ENCODE measurements around the gene M1AP. TPM values are rescaled to one million over a fixed set of nuclear protein-coding genes. Genes with fewer than 3 reads are reported as not detected.

Gene M1AP
- total and polyA plus RNA-seq, 4 experiments from 2014 or later, result 0.47 TPM; not detected in 3

DNA sequence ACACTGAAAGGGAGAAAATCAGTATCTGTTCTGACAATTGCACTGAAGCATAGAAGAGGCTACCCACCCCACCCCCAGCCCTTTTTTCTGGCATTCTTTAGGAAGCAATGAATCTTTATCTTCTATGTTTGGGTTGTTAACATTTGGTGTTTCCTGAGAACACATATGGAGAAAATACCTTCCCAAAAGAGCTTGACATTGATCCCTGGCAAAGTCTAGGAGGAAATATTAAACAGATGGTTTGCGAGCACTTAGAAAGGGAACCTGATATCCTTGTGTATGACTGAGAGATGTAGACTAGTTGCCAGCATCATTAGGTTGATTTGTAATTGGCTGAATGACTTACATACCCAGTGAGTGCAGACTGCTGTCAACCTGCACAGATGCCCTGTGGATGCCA, 50.7 kb downstream of the M1AP start:
- Mint-ChIP-seq H3K9me3 (no peaks in the 10 kb centered on the region), H3K27ac (no peak overlapping the region), H3K4me3 (no peak overlapping the region), H3K4me1 (no peaks in the 10 kb centered on the region), H3K36me3 (no peaks in the 10 kb centered on the region), H3K27me3 (peaks cover 13 to 14% of the 10 kb centered on the region in 2 donors)
- Histone ChIP-seq H3K27ac (ENCODE audit: low read depth, low read length) (no peak overlapping the region), H3K36me3 (ENCODE audit: insufficient read depth, low read length) (no peaks in the 10 kb centered on the region), H3K4me1 (ENCODE audit: insufficient read depth, low read length) (no peaks in the 10 kb centered on the region), H3K4me3 (ENCODE audit: low read length in 2 of 2) (no peak overlapping the region), H3K27me3 (ENCODE audit: insufficient read depth, low read length) (no peaks in the 10 kb centered on the region), H3K9me3 (ENCODE audit: control insufficient read depth in 1 of 2, low read length in 2 of 2) (no peaks in the 10 kb centered on the region)
- intact Hi-C loops (cut with micrococcal nuclease), result no loop called here
- ChIA-PET CTCF (ENCODE audit: partially characterized antibody) (interaction anchor here (3.2 kb wide), 1 partner anchor 10 kb away, joined by 14 read pairs; no protein-coding TSS in a partner anchor), POLR2A (ENCODE audit: partially characterized antibody) (no interaction called here)
- no peak for DNase-seq

DNA sequence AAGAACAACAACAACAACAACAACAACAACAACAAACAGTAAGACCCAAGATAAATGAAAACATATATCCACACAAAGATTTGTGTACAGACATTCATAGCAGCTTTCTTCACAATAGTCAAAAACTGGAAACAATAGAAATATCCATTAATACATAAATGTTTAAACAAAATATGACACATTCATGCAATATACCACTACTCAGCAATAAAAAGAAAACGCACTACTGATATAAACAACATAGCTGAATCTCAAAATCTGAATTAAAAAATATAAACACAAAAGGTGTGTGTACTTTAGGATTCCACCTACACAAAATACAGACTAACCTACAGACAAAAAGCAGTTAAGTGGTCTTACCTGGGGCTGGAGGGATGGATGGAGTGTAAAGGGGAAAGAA, 51.5 kb downstream of the M1AP start:
- CTCF ChIA-PET (ENCODE audit: partially characterized antibody), result interaction anchor here (3.2 kb wide), 1 partner anchor 9 kb away, joined by 14 read pairs; no protein-coding TSS in a partner anchor
- intact Hi-C loops (cut with micrococcal nuclease), result no loop called here
- peaks cover 14 to 15% of the 10 kb centered on the region in 2 donors for H3K27me3 Mint-ChIP-seq

DNA sequence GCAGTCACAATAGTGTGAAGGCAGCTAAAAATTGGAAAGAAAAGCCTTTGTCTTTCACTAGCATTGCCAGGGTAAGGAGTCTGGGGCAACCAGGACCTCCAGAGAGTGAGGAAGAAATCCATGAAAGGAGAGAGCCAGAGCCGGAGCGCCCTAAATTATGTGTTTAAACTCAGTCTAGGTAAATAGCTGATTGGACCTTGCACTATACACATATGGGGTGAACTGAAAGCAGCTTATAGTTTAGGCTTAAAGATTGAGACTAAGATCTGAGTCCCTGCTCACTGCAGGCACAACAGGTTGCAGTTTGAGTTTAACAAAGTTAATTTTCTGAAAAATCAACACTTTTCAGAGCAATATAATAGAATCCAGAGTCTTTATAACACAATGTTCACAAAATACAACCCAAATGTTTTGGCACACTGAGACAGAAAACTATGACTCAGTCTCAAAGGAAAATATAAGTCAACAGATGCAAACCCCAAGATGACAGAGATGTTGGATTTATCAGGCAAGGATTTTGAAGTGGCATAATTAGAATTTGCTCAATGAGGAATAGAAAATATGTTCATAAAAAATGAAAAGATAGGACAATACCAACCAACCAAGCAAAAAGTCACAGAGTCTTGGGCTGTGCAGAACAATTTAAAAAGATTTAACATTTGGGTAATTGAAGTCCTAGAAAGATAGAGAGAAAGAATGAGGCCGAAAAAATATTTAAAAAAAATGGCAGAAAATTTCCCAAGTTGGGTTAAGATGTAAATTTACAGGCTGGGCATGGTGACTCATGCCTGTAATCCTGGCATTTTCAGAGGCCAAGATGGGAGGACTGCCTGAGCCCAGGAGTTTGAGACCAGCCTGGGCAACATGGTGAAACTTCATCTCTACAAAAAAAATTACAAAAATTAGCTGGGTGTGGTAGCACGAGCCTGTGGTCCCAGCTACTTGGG, 54.0 kb downstream of the M1AP start:
- H3K36me3 ChIP-seq (ENCODE audit: insufficient read depth, low read length), result no peaks in the 10 kb centered on the region
- H3K9me3 Mint-ChIP-seq, result no peaks in the 10 kb centered on the region
- H3K9me3 ChIP-seq (ENCODE audit: control insufficient read depth in 1 of 2, low read length in 2 of 2), result no peaks in the 10 kb centered on the region
- peaks cover 13% of the 10 kb centered on the region for H3K27me3 ChIP-seq (ENCODE audit: insufficient read depth, low read length)
- H3K27ac Mint-ChIP-seq, result no peak overlapping the region
- no peaks in the 10 kb centered on the region for H3K4me1 ChIP-seq (ENCODE audit: insufficient read depth, low read length)
- H3K27me3 Mint-ChIP-seq, result peaks cover 14 to 15% of the 10 kb centered on the region in 2 donors
- no peak for DNase-seq
- CTCF ChIA-PET (ENCODE audit: partially characterized antibody), result interaction anchor here (1.1 to 1.5 kb wide), 2 partner anchors 12 to 93 kb away, joined by 3 to 4 read pairs; no protein-coding TSS in a partner anchor
- intact Hi-C loops (cut with micrococcal nuclease), result no loop called here
- no peak overlapping the region for H3K4me3 Mint-ChIP-seq
- no peaks in the 10 kb centered on the region for H3K4me1 Mint-ChIP-seq
- no peak overlapping the region for H3K4me3 ChIP-seq (ENCODE audit: low read length in 2 of 2)
- POLR2A ChIA-PET (ENCODE audit: partially characterized antibody), result no interaction called here
- no peak overlapping the region for H3K27ac ChIP-seq (ENCODE audit: low read depth, low read length)
- no peaks in the 10 kb centered on the region for H3K36me3 Mint-ChIP-seq

More for the DNA sequence above, 51.5 kb downstream of the M1AP start:
- no peaks in the 10 kb centered on the region for H3K4me1 ChIP-seq (ENCODE audit: insufficient read depth, low read length)
- no peak overlapping the region for H3K27ac Mint-ChIP-seq
- no peaks in the 10 kb centered on the region for H3K4me1 Mint-ChIP-seq
- no peak overlapping the region for H3K4me3 ChIP-seq (ENCODE audit: low read length in 2 of 2)
- H3K27me3 ChIP-seq (ENCODE audit: insufficient read depth, low read length), result peaks cover 6% of the 10 kb centered on the region
- no peaks in the 10 kb centered on the region for H3K36me3 Mint-ChIP-seq
- POLR2A ChIA-PET (ENCODE audit: partially characterized antibody), result no interaction called here
- H3K9me3 ChIP-seq (ENCODE audit: control insufficient read depth in 1 of 2, low read length in 2 of 2), result no peaks in the 10 kb centered on the region
- no peak overlapping the region for H3K27ac ChIP-seq (ENCODE audit: low read depth, low read length)
- H3K4me3 Mint-ChIP-seq, result no peak overlapping the region
- H3K9me3 Mint-ChIP-seq, result no peaks in the 10 kb centered on the region
- DNase-seq, result no peak
- H3K36me3 ChIP-seq (ENCODE audit: insufficient read depth, low read length), result no peaks in the 10 kb centered on the region

DNA sequence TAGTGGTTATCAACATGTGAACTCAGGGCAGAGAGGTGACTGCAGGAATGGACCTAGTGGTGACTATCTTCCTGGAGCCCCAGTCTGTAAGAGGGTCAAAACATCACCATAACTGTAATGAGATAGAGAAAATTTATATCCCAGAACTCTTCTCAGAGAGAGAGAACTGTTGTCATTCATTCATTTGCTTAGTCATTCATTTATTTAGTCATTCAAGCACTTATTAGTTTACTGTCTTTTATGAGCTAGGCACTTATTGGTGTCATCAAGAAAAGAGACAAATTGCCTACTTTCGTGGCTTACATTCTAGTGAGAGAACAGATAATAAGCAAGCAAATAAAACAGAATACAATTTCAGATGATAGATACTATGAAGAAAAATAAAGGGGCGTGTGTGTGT, 59.5 kb downstream of the M1AP start:
- H3K4me1 Mint-ChIP-seq, result peaks cover 7 to 10% (median 9%) of the 10 kb centered on the region in 4 donors
- Histone ChIP-seq H3K27me3 (ENCODE audit: insufficient read depth, low read length) (peaks cover 13% of the 10 kb centered on the region), H3K36me3 (ENCODE audit: insufficient read depth, low read length) (no peaks in the 10 kb centered on the region), H3K9me3 (ENCODE audit: control insufficient read depth in 1 of 2, low read length in 2 of 2) (no peaks in the 10 kb centered on the region), H3K4me1 (ENCODE audit: insufficient read depth, low read length) (peaks cover 8% of the 10 kb centered on the region), H3K4me3 (ENCODE audit: low read length in 2 of 2) (no peak overlapping the region), H3K27ac (ENCODE audit: low read depth, low read length) (no peak overlapping the region)
- H3K36me3 Mint-ChIP-seq, result no peaks in the 10 kb centered on the region
- H3K4me3 Mint-ChIP-seq, result no peak overlapping the region
- ChIA-PET CTCF (ENCODE audit: partially characterized antibody) (interaction anchor here (0.6 to 8.8 kb wide), 25 partner anchors 8 to 407 kb away, joined by 3 to 141 read pairs (median 6); partner anchors contain the start of genes AUP1, CCDC142, HTRA2 and INO80B), POLR2A (ENCODE audit: partially characterized antibody) (interaction anchor here (1.2 to 5.1 kb wide), 3 partner anchors 107 to 134 kb away, joined by 4 to 39 read pairs (median 5); partner anchors contain the start of genes CCDC142, MOGS and TTC31)
- H3K27me3 Mint-ChIP-seq, result peaks cover 7 to 10% of the 10 kb centered on the region in 2 donors
- no peak overlapping the region for H3K27ac Mint-ChIP-seq
- no peaks in the 10 kb centered on the region for H3K9me3 Mint-ChIP-seq
- intact Hi-C loops (cut with micrococcal nuclease), result loop anchor here (10.0 kb wide), 1 partner anchor 194 kb away; no protein-coding TSS in a partner anchor
- DNase-seq, result no peak

DNA sequence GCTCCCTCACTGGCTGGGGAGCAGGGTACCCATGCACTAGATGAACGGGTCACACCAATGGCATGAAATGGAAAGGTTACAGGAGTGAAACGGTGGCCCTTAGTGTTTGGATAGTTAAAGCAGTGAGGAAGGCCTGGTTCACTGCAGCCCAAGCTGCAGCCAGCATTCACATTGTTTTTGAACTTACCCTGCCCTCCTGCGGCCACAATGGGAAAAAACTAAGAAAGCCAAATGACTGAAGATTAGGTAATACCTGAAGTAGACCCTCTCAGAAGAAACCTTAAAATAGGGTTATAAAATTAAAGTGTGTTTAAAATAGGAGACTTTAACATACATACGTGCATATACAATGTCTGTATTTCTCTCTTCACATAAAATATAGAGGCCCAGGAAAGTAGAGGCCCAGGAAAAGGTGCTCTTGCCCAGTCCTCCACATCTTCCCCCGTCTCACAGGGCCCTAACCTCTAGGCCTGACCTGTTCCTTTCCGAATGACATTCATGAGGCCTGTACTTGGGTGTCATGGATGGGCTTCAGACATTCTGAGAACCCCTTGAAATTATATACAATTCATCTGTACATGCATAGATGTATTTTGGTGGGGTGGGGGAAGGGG, 60.4 kb downstream of the M1AP start:
- H3K27ac Mint-ChIP-seq, result no peak overlapping the region
- ChIA-PET CTCF (ENCODE audit: partially characterized antibody) (interaction anchor here (0.7 to 8.8 kb wide), 26 partner anchors 9 to 763 kb away, joined by 3 to 141 read pairs (median 7); partner anchors contain the start of genes AUP1, CCDC142, HTRA2 and INO80B), POLR2A (ENCODE audit: partially characterized antibody) (interaction anchor here (0.8 to 5.1 kb wide), 7 partner anchors 18 to 133 kb away, joined by 4 to 39 read pairs (median 4); partner anchors contain the start of genes AUP1, CCDC142, HTRA2 and MOGS)
- Histone ChIP-seq H3K27ac (ENCODE audit: low read depth, low read length) (no peak overlapping the region), H3K4me1 (ENCODE audit: insufficient read depth, low read length) (peaks cover 8% of the 10 kb centered on the region), H3K9me3 (ENCODE audit: control insufficient read depth in 1 of 2, low read length in 2 of 2) (no peaks in the 10 kb centered on the region), H3K4me3 (ENCODE audit: low read length in 2 of 2) (no peak overlapping the region), H3K36me3 (ENCODE audit: insufficient read depth, low read length) (no peaks in the 10 kb centered on the region), H3K27me3 (ENCODE audit: insufficient read depth, low read length) (peaks cover 13% of the 10 kb centered on the region)
- H3K27me3 Mint-ChIP-seq, result peaks cover 1 to 8% of the 10 kb centered on the region in 2 donors
- H3K4me1 Mint-ChIP-seq, result peaks cover 7 to 10% (median 9%) of the 10 kb centered on the region in 4 donors
- DNase-seq, result peak; percentile 58 to 68 (median 67)
- no peaks in the 10 kb centered on the region for H3K36me3 Mint-ChIP-seq
- no peak overlapping the region for H3K4me3 Mint-ChIP-seq
- intact Hi-C loops (cut with micrococcal nuclease), result loop anchor here (1.0 to 10.0 kb wide), 5 partner anchors 104 to 337 kb away; partner anchors contain the start of gene TTC31
- H3K9me3 Mint-ChIP-seq, result no peaks in the 10 kb centered on the region

DNA sequence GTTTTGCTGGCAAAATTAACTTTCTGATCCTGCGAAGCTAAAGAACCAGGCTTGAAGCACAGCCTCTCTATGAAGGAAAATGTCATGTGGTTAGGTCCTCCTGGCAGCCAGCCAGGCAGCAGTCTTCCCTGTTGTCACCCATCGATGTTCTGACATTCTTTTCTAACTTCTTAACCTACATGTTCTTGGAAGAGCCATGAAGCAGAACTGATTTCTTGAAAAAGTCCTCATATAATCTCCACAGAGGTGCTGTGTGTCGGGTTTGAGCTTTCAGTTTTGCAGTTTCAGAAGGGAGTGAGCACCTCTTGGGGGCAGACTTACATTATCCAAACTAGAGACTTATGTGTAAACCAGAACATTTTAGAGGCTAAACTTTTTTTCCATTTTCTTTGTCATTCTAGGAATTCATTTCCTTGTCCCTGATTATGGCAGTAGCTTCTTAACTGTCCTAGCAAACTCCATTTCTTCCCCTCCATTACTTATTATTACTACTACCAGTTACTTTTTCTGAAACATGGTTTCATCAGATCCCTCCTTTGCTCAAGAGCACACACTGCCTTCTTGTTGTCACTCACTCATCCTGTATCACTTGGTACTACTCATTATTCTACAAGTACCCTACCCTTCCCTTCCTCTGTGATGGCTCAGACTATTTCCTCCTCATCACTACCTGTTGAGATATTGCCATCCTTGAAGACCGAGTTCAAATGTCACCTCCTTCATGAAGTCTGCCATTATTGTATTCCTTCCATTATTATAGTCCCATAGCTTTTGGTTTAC, 62.5 kb downstream of the M1AP start:
- no peaks in the 10 kb centered on the region for H3K27me3 ChIP-seq (ENCODE audit: insufficient read depth, low read length)
- no peak overlapping the region for H3K27ac ChIP-seq (ENCODE audit: low read depth, low read length)
- ChIA-PET CTCF (ENCODE audit: partially characterized antibody) (interaction anchor here (0.6 to 8.8 kb wide), 12 partner anchors 9 to 336 kb away, joined by 3 to 141 read pairs (median 6); partner anchors contain the start of genes CCDC142, INO80B and TTC31), POLR2A (ENCODE audit: partially characterized antibody) (interaction anchor here (1.3 to 5.1 kb wide), 3 partner anchors 11 to 127 kb away, joined by 4 to 39 read pairs (median 7); partner anchors contain the start of genes CCDC142, TTC31 and WBP1)
- peaks cover 8% of the 10 kb centered on the region for H3K4me1 ChIP-seq (ENCODE audit: insufficient read depth, low read length)
- H3K4me3 ChIP-seq (ENCODE audit: low read length in 2 of 2), result no peak overlapping the region
- peak overlapping the region in 5 of 7 donors; percentile 1 to 65 (median 19) for H3K27ac Mint-ChIP-seq
- H3K4me1 Mint-ChIP-seq, result peaks cover 7 to 10% (median 9%) of the 10 kb centered on the region in 4 donors
- H3K36me3 Mint-ChIP-seq, result no peaks in the 10 kb centered on the region
- no peak for DNase-seq
- H3K9me3 Mint-ChIP-seq, result no peaks in the 10 kb centered on the region
- peaks cover 0 to 2% of the 10 kb centered on the region in 2 donors for H3K27me3 Mint-ChIP-seq
- H3K4me3 Mint-ChIP-seq, result peak overlapping the region in 4 of 8 donors; percentile 5 to 55 (median 34)
- no peaks in the 10 kb centered on the region for H3K36me3 ChIP-seq (ENCODE audit: insufficient read depth, low read length)
- intact Hi-C loops (cut with micrococcal nuclease), result loop anchor here (2.0 to 10.0 kb wide), 2 partner anchors 191 to 251 kb away; no protein-coding TSS in a partner anchor
- H3K9me3 ChIP-seq (ENCODE audit: control insufficient read depth in 1 of 2, low read length in 2 of 2), result no peaks in the 10 kb centered on the region
